Measurements from ENCODE around the gene DNPH1. TPM values are rescaled to one million over a fixed set of nuclear protein-coding genes. Genes with fewer than 3 reads are reported as not detected.

Gene DNPH1
- total and polyA plus RNA-seq, 2 experiments from 2014 or later, result 124 to 136 TPM

DNA sequence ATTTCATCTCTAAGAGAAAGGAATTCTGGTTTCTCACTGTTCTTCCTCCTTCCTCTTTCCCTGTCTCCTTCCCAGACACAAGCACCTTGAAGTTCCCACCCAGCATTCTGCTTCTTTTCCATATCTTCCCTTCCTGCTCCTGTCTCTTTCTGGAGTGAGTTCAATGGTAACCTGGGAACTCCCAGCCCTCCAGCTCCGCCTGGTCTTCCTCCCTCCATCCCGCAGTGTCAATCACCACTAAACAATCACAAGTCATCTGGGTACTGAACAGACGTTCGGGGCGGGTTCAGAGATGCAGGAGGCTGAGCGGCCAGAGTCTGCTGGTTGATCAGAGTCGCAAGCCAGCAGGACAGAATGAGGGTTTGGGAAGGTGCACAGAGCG, 21.7 kb upstream of the DNPH1 start:
- no peak for DNase-seq (ENCODE audit: low spot score)
- Histone ChIP-seq H3K4me1 (ENCODE audit: insufficient read depth) (peaks cover 12% of the 10 kb centered on the region), H3K4me2 (peak overlapping the region; percentile 50), H3K27ac (no peak overlapping the region), H3K9me3 (ENCODE audit: low read depth) (no peaks in the 10 kb centered on the region), H3K27me3 (peaks cover 18% of the 10 kb centered on the region), H3K4me3 (no peak overlapping the region), H3K79me2 (no peaks in the 10 kb centered on the region), H4K20me1 (ENCODE audit: insufficient read depth, poor library complexity, severe bottlenecking) (no peaks in the 10 kb centered on the region), H3K9me2 (replicated peaks; ENCODE audit: insufficient read depth) (no peaks in the 10 kb centered on the region), H2AFZ (no peak overlapping the region), H3K36me3 (replicated peaks; ENCODE audit: insufficient read depth, low read depth) (no peaks in the 10 kb centered on the region)
- TF ChIP-seq EZH2 (IDR thresholded peaks at IDR 0.05; ENCODE audit: borderline replicate concordance) (no peak), EZH2phosphoT487 (IDR thresholded peaks at IDR 0.05; ENCODE audit: low read depth, severe bottlenecking, unreplicated experiment) (no peak)
- 36% methylated on average over 8 of the region's 8 CpGs for WGBS (ENCODE audit: low lambda C conversion rate, missing lambda C conversion rate)

DNA sequence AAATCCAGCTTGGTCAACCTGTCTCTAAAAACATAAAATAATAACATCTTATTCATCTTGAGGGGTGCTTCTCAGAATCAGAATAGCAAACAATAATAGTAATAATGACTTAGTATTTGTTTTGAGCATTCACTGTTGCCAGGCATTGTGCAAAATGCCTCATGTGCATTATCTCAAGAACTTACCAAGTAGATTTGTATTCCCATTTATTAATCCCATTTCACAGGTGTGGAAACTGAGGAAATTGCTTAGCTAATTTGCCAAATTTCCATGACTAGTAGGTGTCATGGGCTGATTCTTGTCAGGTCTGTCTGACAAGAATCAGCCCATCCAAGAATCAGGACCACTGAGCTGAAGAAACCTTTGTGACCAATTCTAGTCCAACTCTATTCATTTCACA, 19.5 kb upstream of the DNPH1 start:
- peaks cover 40% of the 10 kb centered on the region for H3K27me3 ChIP-seq

DNA sequence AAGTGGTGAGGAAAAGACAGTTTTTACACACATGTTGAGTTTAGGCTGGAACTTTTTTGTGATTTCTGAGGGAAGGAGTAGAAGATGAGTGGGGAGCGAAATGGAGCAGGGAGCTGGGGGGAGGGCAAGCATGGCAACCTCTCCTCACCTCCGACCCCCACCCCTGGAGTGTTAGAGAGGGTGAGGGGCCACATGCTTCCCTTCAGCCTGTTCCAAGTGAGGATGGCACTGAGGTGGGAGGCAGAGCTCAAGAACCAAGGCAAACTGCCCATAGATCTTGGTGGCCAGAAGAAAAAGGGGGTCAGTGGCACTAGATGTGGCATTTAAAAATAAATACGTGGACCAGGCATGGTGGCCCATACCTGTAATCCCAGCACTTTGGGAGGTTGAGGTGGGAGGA, 18.8 kb upstream of the DNPH1 start:
- TF ChIP-seq EZH2 (IDR thresholded peaks at IDR 0.05; ENCODE audit: borderline replicate concordance), result no peak
- TF ChIP-seq, protein P1, sequence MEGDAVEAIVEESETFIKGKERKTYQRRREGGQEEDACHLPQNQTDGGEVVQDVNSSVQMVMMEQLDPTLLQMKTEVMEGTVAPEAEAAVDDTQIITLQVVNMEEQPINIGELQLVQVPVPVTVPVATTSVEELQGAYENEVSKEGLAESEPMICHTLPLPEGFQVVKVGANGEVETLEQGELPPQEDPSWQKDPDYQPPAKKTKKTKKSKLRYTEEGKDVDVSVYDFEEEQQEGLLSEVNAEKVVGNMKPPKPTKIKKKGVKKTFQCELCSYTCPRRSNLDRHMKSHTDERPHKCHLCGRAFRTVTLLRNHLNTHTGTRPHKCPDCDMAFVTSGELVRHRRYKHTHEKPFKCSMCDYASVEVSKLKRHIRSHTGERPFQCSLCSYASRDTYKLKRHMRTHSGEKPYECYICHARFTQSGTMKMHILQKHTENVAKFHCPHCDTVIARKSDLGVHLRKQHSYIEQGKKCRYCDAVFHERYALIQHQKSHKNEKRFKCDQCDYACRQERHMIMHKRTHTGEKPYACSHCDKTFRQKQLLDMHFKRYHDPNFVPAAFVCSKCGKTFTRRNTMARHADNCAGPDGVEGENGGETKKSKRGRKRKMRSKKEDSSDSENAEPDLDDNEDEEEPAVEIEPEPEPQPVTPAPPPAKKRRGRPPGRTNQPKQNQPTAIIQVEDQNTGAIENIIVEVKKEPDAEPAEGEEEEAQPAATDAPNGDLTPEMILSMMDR (IDR thresholded peaks at IDR 0.05; ENCODE audit: poor library complexity), result no peak
- TF ChIP-seq EZH2phosphoT487 (IDR thresholded peaks at IDR 0.05; ENCODE audit: low read depth, severe bottlenecking, unreplicated experiment), result no peak
- Histone ChIP-seq H3K4me2 (peak overlapping the region; percentile 81), H4K20me1 (ENCODE audit: insufficient read depth, poor library complexity, severe bottlenecking) (no peaks in the 10 kb centered on the region), H3K79me2 (no peaks in the 10 kb centered on the region), H2AFZ (peak overlapping the region; percentile 42), H3K4me3 (no peak overlapping the region), H3K36me3 (replicated peaks; ENCODE audit: insufficient read depth, low read depth) (no peaks in the 10 kb centered on the region), H3K9me2 (replicated peaks; ENCODE audit: insufficient read depth) (no peaks in the 10 kb centered on the region), H3K27me3 (peaks cover 44% of the 10 kb centered on the region), H3K27ac (no peak overlapping the region), H3K4me1 (ENCODE audit: insufficient read depth) (peaks cover 12% of the 10 kb centered on the region), H3K9me3 (ENCODE audit: low read depth) (no peaks in the 10 kb centered on the region)
- no peak for DNase-seq (ENCODE audit: low spot score)
- 60% methylated on average over 3 of the region's 3 CpGs for WGBS (ENCODE audit: low lambda C conversion rate, missing lambda C conversion rate)

More for the DNA sequence above, 19.5 kb upstream of the DNPH1 start:
- no peak overlapping the region for H3K4me3 ChIP-seq
- H2AFZ ChIP-seq, result no peak overlapping the region
- TF ChIP-seq EZH2phosphoT487 (IDR thresholded peaks at IDR 0.05; ENCODE audit: low read depth, severe bottlenecking, unreplicated experiment) (no peak), EZH2 (IDR thresholded peaks at IDR 0.05; ENCODE audit: borderline replicate concordance) (no peak)
- TF ChIP-seq, protein P1 (IDR thresholded peaks at IDR 0.05; ENCODE audit: poor library complexity), result no peak
- peaks cover 12% of the 10 kb centered on the region for H3K4me1 ChIP-seq (ENCODE audit: insufficient read depth)
- DNase-seq (ENCODE audit: low spot score), result no peak
- no peak overlapping the region for H3K4me2 ChIP-seq
- no peaks in the 10 kb centered on the region for H3K79me2 ChIP-seq
- no peaks in the 10 kb centered on the region for H4K20me1 ChIP-seq (ENCODE audit: insufficient read depth, poor library complexity, severe bottlenecking)
- no peak overlapping the region for H3K27ac ChIP-seq
- no peaks in the 10 kb centered on the region for H3K36me3 ChIP-seq (replicated peaks; ENCODE audit: insufficient read depth, low read depth)
- H3K9me3 ChIP-seq (ENCODE audit: low read depth), result no peaks in the 10 kb centered on the region
- H3K9me2 ChIP-seq (replicated peaks; ENCODE audit: insufficient read depth), result no peaks in the 10 kb centered on the region

DNA sequence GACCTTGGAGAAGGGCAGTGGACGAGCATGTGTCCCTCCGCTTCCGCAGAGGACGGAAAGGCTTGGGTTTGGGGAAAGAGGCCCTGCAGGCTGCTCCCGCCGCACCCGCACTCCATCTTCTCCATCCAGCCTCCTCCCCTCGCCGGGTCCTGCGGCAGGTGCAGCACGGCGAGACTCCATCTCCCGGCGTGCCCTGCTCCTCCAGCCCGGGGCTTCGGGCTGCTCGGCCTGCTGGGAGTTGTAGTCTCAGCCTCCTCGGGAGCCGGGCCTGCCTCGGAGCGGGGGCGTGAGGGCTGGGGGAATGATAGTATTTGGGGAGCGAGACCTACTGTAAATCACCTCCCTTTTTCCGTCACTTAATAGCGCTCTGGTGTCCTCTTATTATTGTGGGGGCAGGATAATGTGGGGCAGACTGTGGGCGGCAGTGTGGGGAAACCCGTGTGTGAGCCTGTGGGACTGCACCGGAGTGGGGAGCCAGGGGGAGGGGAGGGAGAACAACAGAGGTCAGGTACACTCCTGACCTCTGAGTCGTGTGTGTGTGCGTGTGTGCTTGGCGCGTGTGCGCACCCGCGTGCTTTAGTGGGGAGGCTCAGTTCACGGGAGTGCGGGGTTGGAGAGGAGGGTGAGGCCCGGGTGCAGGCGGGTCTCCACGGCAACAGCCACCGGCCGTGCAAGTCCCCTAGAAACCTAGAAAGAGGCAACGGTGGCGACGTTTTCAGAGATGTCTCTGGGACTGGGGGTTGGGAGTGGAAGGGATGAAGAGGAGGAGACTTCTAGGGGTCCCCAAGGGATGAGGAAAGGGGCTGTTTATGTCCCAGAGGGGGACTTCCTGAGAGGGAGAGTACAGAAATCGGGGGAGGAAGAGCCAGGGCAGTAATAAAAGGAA, 18.1 kb upstream of the DNPH1 start:
- Histone ChIP-seq H3K4me1 (ENCODE audit: insufficient read depth) (peaks cover 12% of the 10 kb centered on the region), H3K4me3 (peak overlapping the region; percentile 25), H3K9me3 (ENCODE audit: low read depth) (no peaks in the 10 kb centered on the region), H3K9me2 (replicated peaks; ENCODE audit: insufficient read depth) (no peaks in the 10 kb centered on the region), H3K36me3 (replicated peaks; ENCODE audit: insufficient read depth, low read depth) (no peaks in the 10 kb centered on the region), H3K27me3 (peaks cover 51% of the 10 kb centered on the region), H3K27ac (no peak overlapping the region), H3K4me2 (peak overlapping the region; percentile 81), H4K20me1 (ENCODE audit: insufficient read depth, poor library complexity, severe bottlenecking) (no peaks in the 10 kb centered on the region), H3K79me2 (no peaks in the 10 kb centered on the region), H2AFZ (peak overlapping the region; percentile 42)
- DNase-seq (ENCODE audit: low spot score), result peak; percentile 84
- 8% methylated on average over 41 of the region's 46 CpGs for WGBS (ENCODE audit: low lambda C conversion rate, missing lambda C conversion rate)
- no peak for TF ChIP-seq EZH2 (IDR thresholded peaks at IDR 0.05; ENCODE audit: borderline replicate concordance)
- TF ChIP-seq, protein P1 (IDR thresholded peaks at IDR 0.05; ENCODE audit: poor library complexity), result no peak
- TF ChIP-seq EZH2phosphoT487 (IDR thresholded peaks at IDR 0.05; ENCODE audit: low read depth, severe bottlenecking, unreplicated experiment), result no peak
